Endothelial cell of umbilical vein (primary cell): ENCODE data around the gene STRBP.
"Not testable (repeated sequence)": the region's sequence is repeated elsewhere in the genome, so short reads cannot be mapped to it uniquely, and the experiment has no call there.

ENCODE experiments used
- EZH2 ChIP-seq: IDR thresholded peaks from 2 replicates; pipeline ENCODE4 v1.6.1; 2012; ENCODE audit warnings: borderline replicate concordance, low read depth, mild to moderate bottlenecking, moderate library complexity, low read length, inconsistent platforms; ENCODE audit not compliant: severe bottlenecking
- POLR2A ChIP-seq: IDR thresholded peaks from 2 replicates; pipeline ENCODE4 v1.6.1; 2012; ENCODE audit warnings: low read depth, mild to moderate bottlenecking, control low read depth, low read length
- TF ChIP-seq, protein P1 (sequence below), 2 donors: IDR thresholded peaks; 1 replicate in 1 of 2; 2 replicates in 1 of 2; pipeline ENCODE4 v1.5.1; 2011; ENCODE audit warnings: low read length in 2 of 2, mild to moderate bottlenecking in 2 of 2, moderate library complexity in 2 of 2, control low read depth in 1 of 2, inconsistent platforms in 1 of 2, low read depth in 1 of 2; ENCODE audit not compliant: insufficient read depth in 1 of 2; ENCODE audit errors: extremely low read depth in 1 of 2

DNA sequence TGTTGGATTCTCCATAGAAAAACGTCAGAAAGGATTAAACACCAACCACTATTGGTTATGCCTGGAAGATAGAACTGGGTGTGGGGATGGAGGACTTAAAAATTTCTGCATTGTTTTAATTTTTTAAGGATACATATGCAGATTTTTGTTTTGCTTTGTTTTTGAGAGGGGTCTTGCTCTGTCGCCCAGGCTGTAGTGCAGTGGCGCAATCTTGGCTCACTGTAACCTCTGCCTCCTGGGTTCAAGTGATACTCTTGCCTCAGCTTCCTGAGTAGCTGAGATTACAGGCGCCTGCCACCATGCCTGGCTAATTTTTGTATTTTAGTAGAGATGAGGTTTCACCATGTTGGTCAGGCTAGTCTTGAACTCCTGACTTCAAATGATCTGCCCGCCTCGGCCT, 2.7 kb upstream of the STRBP start:
- TF ChIP-seq POLR2A, EZH2: not testable (repeated sequence)
- TF ChIP-seq, protein P1, sequence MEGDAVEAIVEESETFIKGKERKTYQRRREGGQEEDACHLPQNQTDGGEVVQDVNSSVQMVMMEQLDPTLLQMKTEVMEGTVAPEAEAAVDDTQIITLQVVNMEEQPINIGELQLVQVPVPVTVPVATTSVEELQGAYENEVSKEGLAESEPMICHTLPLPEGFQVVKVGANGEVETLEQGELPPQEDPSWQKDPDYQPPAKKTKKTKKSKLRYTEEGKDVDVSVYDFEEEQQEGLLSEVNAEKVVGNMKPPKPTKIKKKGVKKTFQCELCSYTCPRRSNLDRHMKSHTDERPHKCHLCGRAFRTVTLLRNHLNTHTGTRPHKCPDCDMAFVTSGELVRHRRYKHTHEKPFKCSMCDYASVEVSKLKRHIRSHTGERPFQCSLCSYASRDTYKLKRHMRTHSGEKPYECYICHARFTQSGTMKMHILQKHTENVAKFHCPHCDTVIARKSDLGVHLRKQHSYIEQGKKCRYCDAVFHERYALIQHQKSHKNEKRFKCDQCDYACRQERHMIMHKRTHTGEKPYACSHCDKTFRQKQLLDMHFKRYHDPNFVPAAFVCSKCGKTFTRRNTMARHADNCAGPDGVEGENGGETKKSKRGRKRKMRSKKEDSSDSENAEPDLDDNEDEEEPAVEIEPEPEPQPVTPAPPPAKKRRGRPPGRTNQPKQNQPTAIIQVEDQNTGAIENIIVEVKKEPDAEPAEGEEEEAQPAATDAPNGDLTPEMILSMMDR (IDR thresholded peaks at IDR 0.05; ENCODE audit: extremely low read depth in 1 of 2, insufficient read depth in 1 of 2, low read depth in 1 of 2, low read length in 2 of 2) = not testable (repeated sequence)
